Transverse colon (tissue), 4 donors: ENCODE data around the gene FCN2. TPM values are rescaled to one million over a fixed set of nuclear protein-coding genes. Genes with fewer than 3 reads are reported as not detected.

Experiments
- DNase-seq: peaks from one replicate; pipeline ENCODE4 v3.0.0-alpha.2; 2019
- H3K27ac ChIP-seq, 4 donors: fragments of 200-600 bp; sonication (generic); 2 replicates each; pipeline ENCODE4 v1.5.1; 2016 to 2018; ENCODE audit warnings: inconsistent platforms in 4 of 4
- H3K27me3 ChIP-seq: fragments of 200-600 bp; sonication (generic); 2 replicates; pipeline ENCODE4 v1.5.1; 2017; ENCODE audit warnings: inconsistent platforms
- H3K36me3 ChIP-seq, 4 donors: fragments of 200-600 bp; sonication (generic); 2 replicates each; pipeline ENCODE4 v1.5.1; 2017 to 2019; ENCODE audit warnings: inconsistent platforms in 4 of 4
- H3K4me1 ChIP-seq, 4 donors: fragments of 200-600 bp; sonication (generic); 2 replicates each; pipeline ENCODE4 v1.5.1; 2017 to 2020; ENCODE audit warnings: inconsistent platforms in 4 of 4
- H3K4me3 ChIP-seq, 4 donors: fragments of 200-600 bp; sonication (generic); 1 replicate in 1 of 4; 2 replicates in 3 of 4; pipeline versions ENCODE4 v1.5.1 to v1.6.1; 2017 to 2019; ENCODE audit warnings: inconsistent platforms in 4 of 4
- H3K9me3 ChIP-seq, 2 donors: fragments of 200-600 bp; sonication (generic); 2 replicates each; pipeline ENCODE4 v1.5.1; 2017 to 2019; ENCODE audit warnings: inconsistent platforms in 2 of 2
- EP300 ChIP-seq: sonication (generic); formaldehyde crosslinking; IDR thresholded peaks from one replicate; pipeline ENCODE4 v1.6.1; 2017; ENCODE audit warnings: antibody characterized with exemption, low read depth
- POLR2A ChIP-seq: fragments of 450-650 bp; IDR thresholded peaks from one replicate; pipeline ENCODE4 v1.6.1; 2016; ENCODE audit warnings: antibody characterized with exemption, mild to moderate bottlenecking, moderate library complexity
- POLR2AphosphoS5 ChIP-seq, 3 donors: sonication (generic); formaldehyde crosslinking; IDR thresholded peaks; one replicate each; pipeline ENCODE4 v1.6.1; 2016; ENCODE audit warnings: antibody characterized with exemption in 3 of 3
- WGBS, 2 donors: methylation state at CpG; one replicate each; pipeline ENCODE4 v1.1.5; 2018; ENCODE audit warnings: low coverage in 1 of 2; 5-methylcytosine and 5-hydroxymethylcytosine counted together
- in situ Hi-C, 4 donors: fragments of 200-750 bp; cut with MboI; loops; one replicate each; pipeline versions ENCODE4 v1.15.0 to v1.15.1; 2017; ENCODE audit warnings: low sequenced_read_pairs in 3 of 4, low pct_ligation_motif_present in 1 of 4, low pct_unique_long_range_greater_than_20kb in 1 of 4
- intact Hi-C: fragments of 100-400 bp; cut with DNase I; formaldehyde crosslinking; loops from one replicate; pipeline ENCODE4 v1.15.1; 2023; ENCODE audit warnings: low total_unique reads
- total RNA-seq, 4 donors: library from RNA; depleted of rRNA; stranded (reverse); fragments of >200 nt; gene quantifications; one replicate each; pipeline ENCODE4 v1.1.0, GENCODE V29; 2016
- TF ChIP-seq, protein P1 (sequence below), 5 experiments: fragments of 200-600 bp in 3 of 5; fragments of 450-650 bp in 2 of 5; sonication (generic) in 3 of 5; IDR thresholded peaks; 1 replicate in 2 of 5; 2 replicates in 3 of 5; pipeline ENCODE4 v1.5.1; 2016 to 2017; ENCODE audit warnings: antibody characterized with exemption in 5 of 5, inconsistent platforms in 3 of 5, mild to moderate bottlenecking in 2 of 5, moderate library complexity in 1 of 5

Gene FCN2
- total RNA-seq, 4 donors from 2014 or later = not detected

DNA sequence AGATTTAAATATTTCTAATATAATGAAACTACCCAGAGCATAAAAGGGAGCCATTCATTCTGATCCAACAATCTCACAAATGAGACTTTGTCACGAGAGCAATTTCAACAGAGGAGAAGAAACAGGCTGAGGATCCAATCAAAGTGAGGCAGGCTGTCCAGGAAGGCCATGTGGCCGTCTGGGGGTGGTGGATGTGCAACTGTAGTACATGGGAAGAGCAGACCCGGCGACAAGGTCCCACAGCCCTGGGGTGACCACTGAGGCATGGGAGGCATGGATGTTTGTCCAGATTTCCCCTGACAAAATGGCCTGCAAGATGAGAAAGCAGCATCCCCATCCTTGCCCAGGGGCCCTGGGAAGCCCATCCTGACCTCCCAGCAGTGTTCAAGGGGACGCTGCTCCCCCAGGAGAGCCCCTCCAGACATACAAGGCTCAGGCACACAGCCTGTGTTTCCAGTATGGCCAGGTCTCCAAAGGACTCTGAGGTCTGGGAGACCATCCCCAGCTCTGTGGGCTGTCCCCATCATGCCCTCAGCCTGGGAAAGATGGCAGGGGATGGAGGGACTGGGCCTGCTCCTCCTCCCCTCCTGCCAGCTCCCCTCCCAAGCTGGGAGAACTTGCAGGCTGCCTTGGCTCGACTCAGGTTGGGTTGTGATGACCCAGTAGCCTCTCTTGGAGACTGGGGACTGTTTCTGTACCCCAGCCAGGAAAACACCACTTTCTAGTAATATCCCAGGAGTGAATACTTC lies 27.5 kb upstream of the FCN2 start:
- 13 to 48% methylated on average over 1 to 6 of the region's 6 CpGs for WGBS, 2 donors
- TF ChIP-seq POLR2AphosphoS5 (IDR thresholded peaks at IDR 0.05) (no peak), EP300 (no peak), POLR2A (no peak)
- TF ChIP-seq, protein P1, sequence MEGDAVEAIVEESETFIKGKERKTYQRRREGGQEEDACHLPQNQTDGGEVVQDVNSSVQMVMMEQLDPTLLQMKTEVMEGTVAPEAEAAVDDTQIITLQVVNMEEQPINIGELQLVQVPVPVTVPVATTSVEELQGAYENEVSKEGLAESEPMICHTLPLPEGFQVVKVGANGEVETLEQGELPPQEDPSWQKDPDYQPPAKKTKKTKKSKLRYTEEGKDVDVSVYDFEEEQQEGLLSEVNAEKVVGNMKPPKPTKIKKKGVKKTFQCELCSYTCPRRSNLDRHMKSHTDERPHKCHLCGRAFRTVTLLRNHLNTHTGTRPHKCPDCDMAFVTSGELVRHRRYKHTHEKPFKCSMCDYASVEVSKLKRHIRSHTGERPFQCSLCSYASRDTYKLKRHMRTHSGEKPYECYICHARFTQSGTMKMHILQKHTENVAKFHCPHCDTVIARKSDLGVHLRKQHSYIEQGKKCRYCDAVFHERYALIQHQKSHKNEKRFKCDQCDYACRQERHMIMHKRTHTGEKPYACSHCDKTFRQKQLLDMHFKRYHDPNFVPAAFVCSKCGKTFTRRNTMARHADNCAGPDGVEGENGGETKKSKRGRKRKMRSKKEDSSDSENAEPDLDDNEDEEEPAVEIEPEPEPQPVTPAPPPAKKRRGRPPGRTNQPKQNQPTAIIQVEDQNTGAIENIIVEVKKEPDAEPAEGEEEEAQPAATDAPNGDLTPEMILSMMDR (IDR thresholded peaks at IDR 0.05) = no peak
- intact Hi-C loops (no loop called here), in situ Hi-C loops (no loop called here)
- H3K4me3 ChIP-seq = no peak overlapping the region
- DNase-seq = no peak
- no peaks in the 10 kb centered on the region for H3K9me3 ChIP-seq
- H3K36me3 ChIP-seq = no peaks in the 10 kb centered on the region
- H3K27ac ChIP-seq = no peak overlapping the region
- H3K27me3 ChIP-seq = no peaks in the 10 kb centered on the region
- H3K4me1 ChIP-seq = no peaks in the 10 kb centered on the region

DNA sequence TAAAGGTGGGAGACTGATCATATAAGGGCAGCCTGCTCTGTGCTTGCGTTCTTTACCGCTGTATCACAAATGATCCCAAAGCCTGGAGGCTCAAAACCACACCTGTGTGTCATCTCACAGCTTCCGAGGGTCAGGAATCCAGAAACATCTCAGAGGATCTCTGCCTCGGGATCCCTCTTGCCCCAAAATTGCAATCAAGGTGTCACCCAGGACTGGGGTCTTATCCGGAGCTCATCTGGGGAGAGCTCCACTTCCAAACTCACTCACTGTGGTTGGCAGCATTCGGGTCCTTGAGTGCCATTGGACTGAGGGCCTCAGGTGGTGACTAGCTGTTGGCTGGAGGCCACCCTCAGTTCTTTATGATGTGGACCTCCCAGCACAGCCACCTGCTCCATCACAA lies 26.7 kb upstream of the FCN2 start:
- DNase-seq = no peak
- Histone ChIP-seq H3K27me3 (no peaks in the 10 kb centered on the region), H3K36me3 (no peaks in the 10 kb centered on the region), H3K4me3 (no peak overlapping the region), H3K9me3 (no peaks in the 10 kb centered on the region), H3K4me1 (no peaks in the 10 kb centered on the region), H3K27ac (no peak overlapping the region)
- in situ Hi-C loops = no loop called here
- intact Hi-C loops = no loop called here
- 76% methylated on average over 6 of the region's 6 CpGs; no CpG with 5 or more reads in 1 of the 2 donors for WGBS, 2 donors
- TF ChIP-seq POLR2AphosphoS5 (IDR thresholded peaks at IDR 0.05) (no peak), EP300 (no peak), POLR2A (no peak)

DNA sequence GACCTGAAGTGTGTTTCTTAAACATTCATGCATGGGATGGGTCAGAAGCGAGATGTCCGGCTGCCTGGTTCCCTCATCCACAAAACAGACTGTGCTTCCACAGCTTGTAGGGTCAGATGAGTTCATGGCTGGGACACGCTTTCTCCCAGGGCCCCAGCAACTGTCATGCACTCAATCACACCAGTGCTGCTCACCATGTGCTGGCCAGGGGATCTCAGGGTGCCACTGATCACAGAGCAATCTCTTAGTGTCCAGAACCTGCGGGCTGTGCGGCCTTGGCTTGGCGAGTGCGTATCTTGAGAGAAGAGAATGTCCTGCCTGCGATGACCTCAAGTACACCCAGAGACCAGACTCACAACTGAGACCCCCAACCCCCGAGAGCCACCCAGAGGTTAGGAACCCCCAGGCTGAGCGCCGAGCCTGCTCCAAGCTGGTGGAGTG lies 26.0 kb upstream of the FCN2 start:
- Histone ChIP-seq H3K4me1 (no peaks in the 10 kb centered on the region), H3K27ac (no peak overlapping the region), H3K27me3 (no peaks in the 10 kb centered on the region), H3K4me3 (no peak overlapping the region), H3K9me3 (no peaks in the 10 kb centered on the region), H3K36me3 (no peaks in the 10 kb centered on the region)
- WGBS, 2 donors = 85 to 90% methylated on average over 2 to 11 of the region's 11 CpGs
- DNase-seq = no peak
- in situ Hi-C loops (no loop called here), intact Hi-C loops (no loop called here)
- TF ChIP-seq POLR2AphosphoS5 (IDR thresholded peaks at IDR 0.05) = no peak
- TF ChIP-seq EP300 = no peak
- no peak for TF ChIP-seq POLR2A
- TF ChIP-seq, protein P1 (IDR thresholded peaks at IDR 0.05) = no peak

DNA sequence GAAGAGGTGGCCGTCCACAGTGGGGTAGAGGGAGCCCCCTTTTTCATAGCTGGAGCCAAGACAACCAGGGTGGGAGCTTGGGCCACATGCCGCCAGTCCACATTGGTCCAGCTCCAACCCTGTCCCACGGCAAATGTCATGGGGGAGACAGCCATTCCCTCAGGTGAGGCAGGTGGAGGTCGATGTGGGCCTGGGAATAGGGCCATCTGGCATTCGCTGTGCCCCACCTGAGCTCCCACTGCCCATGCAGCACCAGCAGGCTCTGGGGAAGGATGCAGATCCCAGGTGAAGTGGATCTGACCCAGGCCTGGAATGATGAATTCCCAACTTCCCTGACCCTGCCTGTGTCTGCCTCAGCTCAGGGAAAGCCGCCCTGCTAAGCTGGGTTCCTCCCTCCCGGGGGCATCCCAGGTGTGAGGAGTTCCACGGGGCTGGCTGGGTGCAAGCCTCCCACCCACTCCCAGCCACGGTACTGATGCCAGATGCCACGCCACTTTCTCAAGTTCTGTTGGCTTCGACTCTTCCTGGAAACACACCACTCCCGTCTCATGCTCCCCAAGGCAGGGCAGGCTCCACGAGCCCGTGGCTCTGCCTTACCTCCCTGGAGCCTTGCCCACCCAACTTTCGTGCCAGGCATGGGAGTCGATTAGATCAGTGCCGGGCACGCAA lies 25.2 kb upstream of the FCN2 start:
- intact Hi-C loops = no loop called here
- 79 to 83% methylated on average over 1 to 18 of the region's 18 CpGs for WGBS, 2 donors

More for the DNA sequence above, 25.2 kb upstream of the FCN2 start:
- Histone ChIP-seq H3K27ac (no peak overlapping the region), H3K36me3 (no peaks in the 10 kb centered on the region), H3K9me3 (no peaks in the 10 kb centered on the region), H3K4me3 (no peak overlapping the region), H3K27me3 (no peaks in the 10 kb centered on the region), H3K4me1 (no peaks in the 10 kb centered on the region)
- DNase-seq = no peak
- TF ChIP-seq EP300 (no peak), POLR2AphosphoS5 (IDR thresholded peaks at IDR 0.05) (no peak), POLR2A (no peak)
- TF ChIP-seq, protein P1 (IDR thresholded peaks at IDR 0.05) = no peak
- in situ Hi-C loops = no loop called here
